ENCODE data around the gene CLMP. TPM values are rescaled to one million over a fixed set of nuclear protein-coding genes. Genes with fewer than 3 reads are reported as not detected.

Gene CLMP
- polyA plus RNA-seq, 1 donor from 2014 or later, result not detected

GRCh38 chr11:123047266-123047946 is 147.6 kb downstream of the CLMP start:
- no peaks in the 10 kb centered on the region for H3K79me2 ChIP-seq (replicated peaks; ENCODE audit: insufficient read depth, low read length)
- H3K4me2 ChIP-seq (ENCODE audit: low read length), result no peak overlapping the region
- H3K4me3 ChIP-seq (ENCODE audit: low read length), result no peak overlapping the region
- H3K9me3 ChIP-seq (ENCODE audit: low read length), result no peaks in the 10 kb centered on the region
- no peaks in the 10 kb centered on the region for H3K27me3 ChIP-seq (ENCODE audit: insufficient read depth, low read depth, low read length)
- no peak overlapping the region for H2AFZ ChIP-seq (ENCODE audit: low read depth, low read length)
- H3K27ac ChIP-seq (ENCODE audit: low read length), result no peak overlapping the region
- H4K20me1 ChIP-seq (ENCODE audit: insufficient read depth), result no peaks in the 10 kb centered on the region
- no peak overlapping the region for H3K9ac ChIP-seq (ENCODE audit: low read length)
- no peak for TF ChIP-seq POLR2AphosphoS5 (IDR thresholded peaks at IDR 0.05)
- no peak for TF ChIP-seq RAD21 (conservative IDR thresholded peaks at IDR 0.05)
- TF ChIP-seq EZH2 (IDR thresholded peaks at IDR 0.05; ENCODE audit: borderline replicate concordance, insufficient read depth, low read length, poor library complexity, severe bottlenecking), result no peak
- TF ChIP-seq MXI1 (conservative IDR thresholded peaks at IDR 0.05; ENCODE audit: poor library complexity, severe bottlenecking), result no peak
- TF ChIP-seq TAF1 (IDR thresholded peaks at IDR 0.05; ENCODE audit: low read depth), result no peak
- H3K36me3 ChIP-seq (ENCODE audit: insufficient read depth, low read length), result no peaks in the 10 kb centered on the region
- no peaks in the 10 kb centered on the region for H3F3A ChIP-seq (ENCODE audit: insufficient read depth, low read length, poor library complexity, severe bottlenecking)
- no peaks in the 10 kb centered on the region for H3K9me2 ChIP-seq (ENCODE audit: insufficient read depth, low read length)

- H3K9me2 ChIP-seq (ENCODE audit: insufficient read depth, low read length), result no peaks in the 10 kb centered on the region
- no peaks in the 10 kb centered on the region for H3F3A ChIP-seq (ENCODE audit: insufficient read depth, low read length, poor library complexity, severe bottlenecking)
- H3K27me3 ChIP-seq (ENCODE audit: insufficient read depth, low read depth, low read length), result no peaks in the 10 kb centered on the region
- no peaks in the 10 kb centered on the region for H3K79me2 ChIP-seq (replicated peaks; ENCODE audit: insufficient read depth, low read length)
- TF ChIP-seq POLR2AphosphoS5 (IDR thresholded peaks at IDR 0.05), result no peak
- no peak for TF ChIP-seq REST (IDR thresholded peaks at IDR 0.05; ENCODE audit: borderline replicate concordance)
- no peak for TF ChIP-seq SMC3 (conservative IDR thresholded peaks at IDR 0.05; ENCODE audit: poor library complexity)
- TF ChIP-seq CTCF (IDR thresholded peaks at IDR 0.05; ENCODE audit: poor library complexity, severe bottlenecking), result no peak
- TF ChIP-seq EZH2 (IDR thresholded peaks at IDR 0.05; ENCODE audit: borderline replicate concordance, insufficient read depth, low read length, poor library complexity, severe bottlenecking), result no peak
- no peak for TF ChIP-seq RAD21 (conservative IDR thresholded peaks at IDR 0.05)
- no peak for TF ChIP-seq EP300 (conservative IDR thresholded peaks at IDR 0.05; ENCODE audit: poor library complexity, severe bottlenecking)
- no peak for TF ChIP-seq MXI1 (conservative IDR thresholded peaks at IDR 0.05; ENCODE audit: poor library complexity, severe bottlenecking)
- TF ChIP-seq TAF1 (IDR thresholded peaks at IDR 0.05; ENCODE audit: low read depth), result no peak
- no peaks in the 10 kb centered on the region for H3K9me3 ChIP-seq (ENCODE audit: low read length)
- H3K27ac ChIP-seq (ENCODE audit: low read length), result no peak overlapping the region
- H3K4me3 ChIP-seq (ENCODE audit: low read length), result no peak overlapping the region
- no peaks in the 10 kb centered on the region for H3K36me3 ChIP-seq (ENCODE audit: insufficient read depth, low read length)
- no peaks in the 10 kb centered on the region for H4K20me1 ChIP-seq (ENCODE audit: insufficient read depth)
- no peak overlapping the region for H3K9ac ChIP-seq (ENCODE audit: low read length)
- no peak overlapping the region for H2AFZ ChIP-seq (ENCODE audit: low read depth, low read length)
- no peak overlapping the region for H3K4me2 ChIP-seq (ENCODE audit: low read length)
These were observed 148.4 kb downstream of the CLMP start for GRCh38 chr11:123046473-123047259.
